BE2C (cell line): ENCODE data around the gene RFC1.
"Not testable (repeated sequence)": the region's sequence is repeated elsewhere in the genome, so short reads cannot be mapped to it uniquely, and the experiment has no call there.

Source experiments
- DNase-seq: peaks from one replicate; pipeline ENCODE4 v3.0.0-alpha.2; 2020
- H3K27me3 ChIP-seq: fragments of 250-450 bp; sonication (Bioruptor Pico); 2 replicates; pipeline ENCODE4 v1.5.1; 2020; ENCODE audit warnings: mild to moderate bottlenecking
- H3K36me3 ChIP-seq: fragments of 250-450 bp; sonication (Bioruptor Pico); 2 replicates; pipeline ENCODE4 v1.5.1; 2020; ENCODE audit warnings: mild to moderate bottlenecking
- H3K4me1 ChIP-seq: fragments of 250-450 bp; sonication (Bioruptor Pico); 2 replicates; pipeline ENCODE4 v1.5.1; 2020
- H3K4me3 ChIP-seq: 2 replicates; pipeline ENCODE4 v1.5.1; 2011; ENCODE audit warnings: low read depth, low read length
- H3K9me3 ChIP-seq: fragments of 250-450 bp; sonication (Bioruptor Pico); 2 replicates; pipeline ENCODE4 v1.5.1; 2020
- TF ChIP-seq, protein P1 (sequence below): IDR thresholded peaks from 2 replicates; pipeline ENCODE4 v1.5.1; 2012; ENCODE audit warnings: mild to moderate bottlenecking, low read depth, low read length

RFC1 gene

GRCh38 chr4:39375478-39375877 lies 9.3 kb upstream of the RFC1 start:
- TF ChIP-seq, protein P1, sequence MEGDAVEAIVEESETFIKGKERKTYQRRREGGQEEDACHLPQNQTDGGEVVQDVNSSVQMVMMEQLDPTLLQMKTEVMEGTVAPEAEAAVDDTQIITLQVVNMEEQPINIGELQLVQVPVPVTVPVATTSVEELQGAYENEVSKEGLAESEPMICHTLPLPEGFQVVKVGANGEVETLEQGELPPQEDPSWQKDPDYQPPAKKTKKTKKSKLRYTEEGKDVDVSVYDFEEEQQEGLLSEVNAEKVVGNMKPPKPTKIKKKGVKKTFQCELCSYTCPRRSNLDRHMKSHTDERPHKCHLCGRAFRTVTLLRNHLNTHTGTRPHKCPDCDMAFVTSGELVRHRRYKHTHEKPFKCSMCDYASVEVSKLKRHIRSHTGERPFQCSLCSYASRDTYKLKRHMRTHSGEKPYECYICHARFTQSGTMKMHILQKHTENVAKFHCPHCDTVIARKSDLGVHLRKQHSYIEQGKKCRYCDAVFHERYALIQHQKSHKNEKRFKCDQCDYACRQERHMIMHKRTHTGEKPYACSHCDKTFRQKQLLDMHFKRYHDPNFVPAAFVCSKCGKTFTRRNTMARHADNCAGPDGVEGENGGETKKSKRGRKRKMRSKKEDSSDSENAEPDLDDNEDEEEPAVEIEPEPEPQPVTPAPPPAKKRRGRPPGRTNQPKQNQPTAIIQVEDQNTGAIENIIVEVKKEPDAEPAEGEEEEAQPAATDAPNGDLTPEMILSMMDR = no peak
- H3K27me3 ChIP-seq = no peaks in the 10 kb centered on the region
- no peaks in the 10 kb centered on the region for H3K36me3 ChIP-seq
- H3K9me3 ChIP-seq = no peaks in the 10 kb centered on the region; the same call in 1 of the 2 replicates
- no peaks in the 10 kb centered on the region for H3K4me1 ChIP-seq
- DNase-seq = no peak
- H3K4me3 ChIP-seq = no peak overlapping the region

DNA sequence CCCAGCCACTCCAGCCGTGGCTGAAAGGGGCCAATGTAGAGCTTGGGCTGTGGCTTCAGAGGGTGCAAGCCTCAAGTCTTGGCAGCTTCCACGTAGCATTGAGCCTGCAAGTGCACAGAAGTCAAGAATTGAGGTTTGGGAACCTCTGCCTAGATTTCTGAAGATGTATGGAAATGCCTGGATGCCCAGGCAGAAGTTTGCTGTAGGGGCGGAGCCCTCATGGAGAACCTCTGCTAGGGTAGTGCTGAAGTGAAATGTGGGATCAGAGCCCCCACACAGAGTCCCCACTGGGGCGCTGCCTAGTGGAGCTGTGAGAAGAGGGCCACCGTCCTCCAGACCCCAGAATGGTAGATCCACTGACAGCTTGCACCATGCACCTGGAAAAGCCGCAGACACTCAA lies 5.0 kb upstream of the RFC1 start:
- H3K4me3 ChIP-seq, DNase-seq, H3K9me3 ChIP-seq, H3K4me1 ChIP-seq, H3K36me3 ChIP-seq, H3K27me3 ChIP-seq: not testable (repeated sequence)

GRCh38 chr4:39369301-39369700 lies 3.1 kb upstream of the RFC1 start:
- no peak overlapping the region for H3K4me3 ChIP-seq
- H3K4me1 ChIP-seq = no peaks in the 10 kb centered on the region
- TF ChIP-seq, protein P1 = no peak
- H3K9me3 ChIP-seq = no peaks in the 10 kb centered on the region
- no peaks in the 10 kb centered on the region for H3K27me3 ChIP-seq
- no peaks in the 10 kb centered on the region for H3K36me3 ChIP-seq
- DNase-seq = no peak

- DNase-seq = no peak
- H3K9me3 ChIP-seq = no peaks in the 10 kb centered on the region
- TF ChIP-seq, protein P1 = no peak
- H3K4me1 ChIP-seq = no peaks in the 10 kb centered on the region
- H3K27me3 ChIP-seq = no peaks in the 10 kb centered on the region
- H3K36me3 ChIP-seq = no peaks in the 10 kb centered on the region
- no peak overlapping the region for H3K4me3 ChIP-seq
Measured at GRCh38 chr4:39367166-39367565, 1.0 kb upstream of the RFC1 start.

- TF ChIP-seq, protein P1 = no peak
- Histone ChIP-seq H3K9me3 (no peaks in the 10 kb centered on the region), H3K4me3 (peak overlapping the region; percentile 86), H3K36me3 (no peaks in the 10 kb centered on the region; the same call in 1 of the 2 replicates), H3K4me1 (no peaks in the 10 kb centered on the region), H3K27me3 (no peaks in the 10 kb centered on the region)
- no peak for DNase-seq
Measured at GRCh38 chr4:39365360-39365759, 802 bp downstream of the RFC1 start.

DNA sequence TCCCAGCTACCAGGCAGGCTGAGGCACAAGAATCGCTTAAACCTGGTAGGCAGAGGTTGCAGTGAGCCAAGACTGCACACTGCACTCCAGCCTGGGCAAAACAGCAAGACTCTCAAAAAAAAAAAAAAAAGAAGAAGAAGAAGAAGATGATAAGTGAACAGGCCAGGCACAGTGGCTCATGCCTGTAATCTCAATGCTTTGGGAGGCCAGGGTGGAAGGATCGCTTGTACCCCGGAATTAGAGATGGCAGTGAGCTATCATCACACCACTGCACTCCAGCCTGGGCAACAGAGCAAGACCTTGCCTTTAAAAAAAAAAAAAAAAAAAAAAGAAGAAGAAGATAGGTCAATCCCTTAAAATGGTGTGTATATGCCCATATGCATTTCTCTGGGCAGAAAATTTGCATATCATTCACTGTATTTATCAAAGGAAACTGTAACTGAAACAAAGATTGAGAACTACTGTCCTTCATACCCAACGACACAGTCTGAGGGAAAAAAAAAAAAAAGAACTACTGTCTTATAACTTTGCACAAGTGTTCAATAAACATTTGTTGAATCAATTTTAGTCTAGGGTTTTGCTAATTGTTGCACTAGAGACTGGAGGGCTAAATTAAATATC lies 2.3 kb downstream of the RFC1 start:
- Histone ChIP-seq H3K9me3 (no peaks in the 10 kb centered on the region), H3K36me3 (no peaks in the 10 kb centered on the region; the same call in 1 of the 2 replicates), H3K4me3 (no peak overlapping the region), H3K27me3 (no peaks in the 10 kb centered on the region), H3K4me1 (no peaks in the 10 kb centered on the region)
- no peak for DNase-seq
- TF ChIP-seq, protein P1 = no peak
